Common myeloid progenitor, CD34-positive (primary cell): ENCODE measurements around the gene SPECC1.

Experiments
- CTCF ChIA-PET: fragments of 350-600 bp; sonication (Branson Sonifier 250); formaldehyde crosslinking; loops from one replicate; lab custom pipeline; 2021; ENCODE audit warnings: antibody characterized with exemption; lab: Charles Lee
- POLR2A ChIA-PET: fragments of 350-600 bp; sonication (Branson Sonifier 250); formaldehyde crosslinking; loops from one replicate; lab custom pipeline; 2021; ENCODE audit warnings: antibody characterized with exemption; lab: Charles Lee
- DNase-seq, 3 donors: peaks; one replicate each; pipeline versions ENCODE4 v3.0.0 to v3.0.0-alpha.2; 2013
- H3K27ac ChIP-seq, 2 experiments: 1 replicate in 1 of 2; 2 replicates in 1 of 2; pipeline ENCODE4 v1.7.0; 2013; ENCODE audit warnings: inconsistent platforms in 2 of 2, low read length in 2 of 2, mild to moderate bottlenecking in 2 of 2, low read depth in 1 of 2, moderate library complexity in 1 of 2; ENCODE audit not compliant: severe bottlenecking in 2 of 2, insufficient read depth in 1 of 2, poor library complexity in 1 of 2
- H3K27me3 ChIP-seq, 5 experiments: replicated peaks in 2 of 5; 1 replicate in 3 of 5; 2 replicates in 2 of 5; pipeline versions ENCODE4 v1.6.1 to v1.7.0; 2013; ENCODE audit warnings: low read length in 4 of 5, mild to moderate bottlenecking in 2 of 5, moderate library complexity in 2 of 5, inconsistent platforms in 1 of 5; ENCODE audit not compliant: insufficient read depth in 5 of 5, control insufficient read depth in 4 of 5
- H3K36me3 ChIP-seq, 4 experiments: 1 replicate in 2 of 4; 2 replicates in 2 of 4; pipeline versions ENCODE4 v1.6.1 to v1.7.0; 2013; ENCODE audit warnings: low read length in 3 of 4, control low read depth in 1 of 4, mild to moderate bottlenecking in 1 of 4; ENCODE audit not compliant: control insufficient read depth in 4 of 4, insufficient read depth in 4 of 4
- H3K4me1 ChIP-seq, 4 experiments: 1 replicate in 3 of 4; 2 replicates in 1 of 4; pipeline versions ENCODE4 v1.6.1 to v1.7.1; 2013; ENCODE audit warnings: low read length in 3 of 4, mild to moderate bottlenecking in 3 of 4, control low read depth in 1 of 4, inconsistent platforms in 1 of 4, moderate library complexity in 1 of 4; ENCODE audit not compliant: control insufficient read depth in 4 of 4, insufficient read depth in 4 of 4; ENCODE audit errors: control extremely low read depth in 1 of 4
- H3K4me3 ChIP-seq, 7 experiments: 1 replicate in 4 of 7; 2 replicates in 3 of 7; pipeline versions ENCODE4 v1.5.1 to v1.7.0; 2013; ENCODE audit warnings: mild to moderate bottlenecking in 7 of 7, low read length in 6 of 7, moderate library complexity in 6 of 7, inconsistent platforms in 2 of 7, low read depth in 2 of 7, control low read depth in 1 of 7; ENCODE audit not compliant: insufficient read depth in 4 of 7, control insufficient read depth in 1 of 7; ENCODE audit errors: extremely low read depth in 1 of 7
- H3K9me3 ChIP-seq, 5 experiments: 1 replicate in 4 of 5; 2 replicates in 1 of 5; pipeline versions ENCODE4 v1.6.1 to v1.7.1; 2013; ENCODE audit warnings: low read length in 4 of 5, mild to moderate bottlenecking in 2 of 5, inconsistent platforms in 1 of 5, low read depth in 1 of 5, moderate library complexity in 1 of 5; ENCODE audit not compliant: control insufficient read depth in 4 of 5, insufficient read depth in 2 of 5; ENCODE audit errors: control extremely low read depth in 1 of 5
- WGBS: methylation state at CpG from one replicate; pipeline ENCODE4 v1.1.5; 2013; ENCODE audit not compliant: insufficient coverage; 5-methylcytosine and 5-hydroxymethylcytosine counted together

SPECC1 gene

DNA sequence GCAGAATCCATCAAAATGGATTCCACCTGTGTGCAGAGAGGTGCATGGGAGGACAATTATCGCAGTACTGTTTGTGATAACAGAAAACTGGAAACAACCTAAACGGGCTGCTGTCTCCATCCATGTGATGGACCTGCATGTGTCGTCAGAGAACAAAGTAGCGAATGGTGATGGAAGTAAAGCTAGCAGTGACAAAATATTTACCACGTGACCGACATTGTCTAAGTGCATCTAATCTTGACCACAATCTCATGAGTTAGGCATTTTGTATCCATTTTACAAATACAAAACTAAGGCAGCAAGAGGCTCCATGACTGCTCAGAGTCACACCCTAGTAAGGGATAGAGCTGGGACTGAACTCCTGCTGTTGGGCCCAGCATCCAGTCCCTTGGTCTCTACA lies 270.9 kb downstream of the SPECC1 start:
- CTCF ChIA-PET = no interaction called here
- POLR2A ChIA-PET = no interaction called here
- 97% methylated on average over 6 of the region's 6 CpGs for WGBS
- no peak overlapping the region for H3K4me3 ChIP-seq
- H3K9me3 ChIP-seq = no peaks in the 10 kb centered on the region
- H3K4me1 ChIP-seq = peaks cover 0 to 13% (median 9%) of the 10 kb centered on the region in 4 experiments
- H3K27ac ChIP-seq = no peak overlapping the region
- peaks cover 3 to 15% (median 12%) of the 10 kb centered on the region in 4 experiments for H3K36me3 ChIP-seq
- DNase-seq = no peak
- no peaks in the 10 kb centered on the region for H3K27me3 ChIP-seq

DNA sequence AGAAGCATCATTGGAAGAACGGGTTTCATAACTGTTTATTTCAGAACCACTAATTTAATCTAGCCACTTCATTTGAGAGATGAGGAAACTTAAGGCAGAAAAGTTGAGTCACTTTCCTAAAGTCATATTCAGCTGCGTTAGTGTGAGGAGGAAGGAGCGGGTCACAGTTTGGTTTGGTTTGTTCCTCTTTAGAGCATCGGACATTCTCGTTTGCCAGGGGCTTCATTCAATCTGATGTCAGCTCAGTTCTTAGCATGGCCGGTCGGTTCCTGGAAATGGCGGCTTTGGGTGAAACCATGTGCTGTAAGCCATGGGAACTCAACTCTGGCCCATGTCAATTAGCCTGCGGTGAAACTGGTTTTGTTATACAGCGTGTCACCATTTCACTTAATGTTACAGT lies 271.7 kb downstream of the SPECC1 start:
- ChIA-PET CTCF (no interaction called here), POLR2A (no interaction called here)
- no peak overlapping the region for H3K4me3 ChIP-seq
- peaks cover 0 to 13% (median 9%) of the 10 kb centered on the region in 4 experiments for H3K4me1 ChIP-seq
- no peak overlapping the region for H3K27ac ChIP-seq
- H3K36me3 ChIP-seq = peaks cover 3 to 17% (median 12%) of the 10 kb centered on the region in 4 experiments
- 96% methylated on average over 9 of the region's 10 CpGs for WGBS
- H3K9me3 ChIP-seq = no peaks in the 10 kb centered on the region
- no peaks in the 10 kb centered on the region for H3K27me3 ChIP-seq
- DNase-seq = no peak

DNA sequence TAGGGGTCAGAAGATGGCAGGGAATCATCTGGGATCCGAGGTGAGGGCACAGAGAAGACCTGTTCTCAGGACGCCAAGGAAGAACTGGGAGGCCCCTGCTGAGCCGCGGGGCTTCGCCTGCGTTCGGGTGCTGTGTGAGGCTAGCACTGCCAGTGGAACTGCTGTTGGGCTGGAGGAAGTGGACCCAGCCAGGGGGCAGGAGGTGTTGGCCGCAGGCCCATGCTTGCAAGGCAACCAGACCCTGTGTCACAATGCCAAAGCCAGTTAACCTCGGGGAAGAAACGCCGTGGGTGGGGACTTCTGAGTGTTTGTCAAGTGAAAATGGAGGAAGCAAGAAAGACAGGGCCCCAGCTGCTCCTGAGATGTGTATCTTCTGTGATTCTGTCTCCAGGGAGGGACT lies 272.7 kb downstream of the SPECC1 start:
- 90% methylated on average over 11 of the region's 11 CpGs for WGBS
- CTCF ChIA-PET = no interaction called here
- DNase-seq = no peak

DNA sequence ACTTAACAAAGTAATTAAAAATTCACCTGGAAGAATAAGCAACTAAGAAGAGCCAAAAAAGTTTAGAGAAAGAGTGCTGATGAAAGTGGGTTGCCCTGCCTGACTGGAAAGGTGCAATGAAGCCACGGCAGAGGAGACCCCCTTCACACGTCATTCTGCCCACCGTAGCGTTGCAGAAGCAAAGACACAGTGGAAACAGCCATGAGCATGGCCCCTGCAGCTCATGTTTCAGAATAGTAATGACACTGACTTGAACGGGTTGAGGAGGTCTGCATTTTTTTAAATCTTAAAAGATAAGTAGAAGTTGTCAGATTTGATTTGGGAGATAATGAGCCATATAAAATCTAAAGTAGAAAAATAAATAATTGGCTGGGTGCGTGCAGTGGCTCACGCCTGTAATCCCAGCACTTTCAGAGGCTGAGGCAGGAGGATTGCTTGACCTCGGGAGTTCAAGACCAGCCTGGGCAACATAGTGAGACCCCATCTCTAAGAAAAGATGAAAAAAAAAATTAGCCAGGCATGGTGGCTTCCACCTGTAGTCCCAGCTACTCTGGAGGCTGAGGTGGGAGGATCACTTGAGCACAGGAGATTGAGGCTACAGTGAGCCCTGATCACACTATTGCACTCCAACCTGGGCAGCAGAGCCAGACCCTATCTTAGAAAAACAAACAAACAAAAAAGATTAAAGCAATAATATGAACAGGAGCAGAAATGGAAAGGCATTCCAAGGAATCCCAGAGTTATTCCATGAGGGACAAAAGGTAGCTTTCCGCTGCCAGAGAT lies 273.6 kb downstream of the SPECC1 start:
- Histone ChIP-seq H3K27me3 (no peaks in the 10 kb centered on the region), H3K4me1 (no peaks in the 10 kb centered on the region), H3K4me3 (no peak overlapping the region), H3K27ac (no peak overlapping the region), H3K36me3 (peaks cover 3 to 19% (median 13%) of the 10 kb centered on the region in 4 experiments), H3K9me3 (no peaks in the 10 kb centered on the region)
- 95% methylated on average over 9 of the region's 9 CpGs for WGBS
- ChIA-PET CTCF (no interaction called here), POLR2A (no interaction called here)
- DNase-seq = no peak

More for the DNA sequence above, 272.7 kb downstream of the SPECC1 start:
- peaks cover 3 to 20% (median 13%) of the 10 kb centered on the region in 4 experiments for H3K36me3 ChIP-seq
- no peak overlapping the region for H3K27ac ChIP-seq
- no peaks in the 10 kb centered on the region for H3K9me3 ChIP-seq
- no peak overlapping the region for H3K4me3 ChIP-seq
- POLR2A ChIA-PET = no interaction called here
- no peaks in the 10 kb centered on the region for H3K27me3 ChIP-seq
- peaks cover 0 to 3% (median 1%) of the 10 kb centered on the region in 4 experiments for H3K4me1 ChIP-seq

DNA sequence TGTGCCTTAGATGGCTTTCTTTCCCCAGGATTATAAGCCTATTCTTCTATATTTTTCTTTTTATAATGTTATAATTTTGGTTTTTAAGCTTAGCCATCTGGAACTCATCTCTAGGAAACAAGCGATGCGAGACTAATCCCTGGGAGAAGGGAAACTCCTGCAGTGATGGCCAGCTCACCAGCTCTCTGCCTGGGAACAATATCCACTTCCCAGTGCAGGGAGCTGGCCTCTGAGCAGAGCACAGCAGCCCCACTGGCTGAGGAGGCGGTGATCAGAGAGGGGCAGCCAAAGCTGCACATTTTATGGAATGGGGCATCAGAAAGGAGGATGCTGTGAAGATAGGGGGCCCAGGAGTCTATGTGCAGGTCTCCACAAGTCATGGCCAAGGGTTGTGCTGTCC lies 274.9 kb downstream of the SPECC1 start:
- Histone ChIP-seq H3K9me3 (peaks cover 0 to 3% (median 0%) of the 10 kb centered on the region in 5 experiments), H3K36me3 (peaks cover 3 to 21% (median 13%) of the 10 kb centered on the region in 4 experiments), H3K4me3 (no peak overlapping the region), H3K4me1 (no peaks in the 10 kb centered on the region), H3K27ac (no peak overlapping the region), H3K27me3 (no peaks in the 10 kb centered on the region)
- no CpG with 5 or more reads among the region's 3 CpGs for WGBS
- ChIA-PET CTCF (interaction anchor here (0.9 kb wide), 1 partner anchor 49 kb away, joined by 3 read pairs; no protein-coding TSS in a partner anchor), POLR2A (no interaction called here)
- DNase-seq = no peak

DNA sequence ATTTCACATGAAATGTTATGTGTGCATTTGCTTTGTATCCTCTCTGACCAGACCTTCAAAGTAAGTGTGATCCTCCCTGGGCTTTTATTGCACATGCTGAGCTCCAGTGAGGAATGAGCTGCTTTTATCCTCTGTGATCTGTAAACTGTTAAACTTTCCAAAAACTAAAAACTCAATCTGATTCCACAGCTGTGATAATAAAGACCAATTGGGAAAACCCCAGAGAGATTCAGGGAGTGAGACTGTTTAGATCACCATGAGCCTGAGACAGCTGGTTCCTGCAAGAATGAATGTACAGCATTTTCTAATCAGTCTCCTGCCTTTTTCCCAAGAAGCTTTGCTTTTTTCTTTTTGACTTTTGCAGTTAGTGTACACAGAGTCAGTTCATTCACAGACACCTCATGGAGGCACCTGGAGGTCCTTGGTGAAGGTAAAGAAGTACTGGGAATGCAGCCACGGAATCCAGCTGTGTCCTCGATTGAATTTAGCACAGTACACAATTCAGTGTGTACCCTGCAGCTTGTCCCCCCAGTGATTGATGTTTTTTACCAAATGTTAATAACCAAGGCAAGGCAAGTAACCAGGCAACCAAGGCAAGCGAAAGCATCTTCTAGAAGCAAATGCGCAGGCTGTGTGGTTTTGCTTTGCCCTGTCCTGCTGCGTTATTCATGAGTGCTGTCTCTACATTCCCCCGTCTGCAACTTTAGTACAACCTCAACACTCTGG lies 275.6 kb downstream of the SPECC1 start:
- Histone ChIP-seq H3K27ac (no peak overlapping the region), H3K27me3 (no peaks in the 10 kb centered on the region), H3K4me1 (no peaks in the 10 kb centered on the region), H3K36me3 (peaks cover 3 to 21% (median 13%) of the 10 kb centered on the region in 4 experiments), H3K9me3 (peaks cover 0 to 3% (median 0%) of the 10 kb centered on the region in 5 experiments), H3K4me3 (no peak overlapping the region)
- ChIA-PET CTCF (interaction anchor here (0.9 kb wide), 1 partner anchor 50 kb away, joined by 3 read pairs; no protein-coding TSS in a partner anchor), POLR2A (no interaction called here)
- no peak for DNase-seq
- 100% methylated on average over 4 of the region's 6 CpGs for WGBS

DNA sequence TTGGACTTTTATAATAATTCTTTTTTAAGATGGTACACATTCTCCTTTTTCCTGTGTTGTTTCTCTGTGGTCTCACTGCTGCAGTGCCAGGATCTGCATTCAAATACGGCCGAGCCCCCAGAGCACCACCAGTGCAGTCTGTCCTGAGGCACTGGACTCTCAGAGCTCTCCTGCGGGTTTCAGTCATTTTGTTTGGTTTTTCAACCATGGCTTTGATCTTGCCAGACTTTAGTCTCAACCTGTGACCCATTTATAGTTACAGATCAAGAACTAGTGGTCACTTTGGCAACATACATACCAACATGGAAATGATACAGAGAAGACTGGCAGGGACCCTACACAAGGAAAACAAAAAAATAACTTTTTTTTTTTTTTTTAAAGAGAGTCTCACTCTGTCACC lies 280.8 kb downstream of the SPECC1 start:
- Histone ChIP-seq H3K4me1 (no peaks in the 10 kb centered on the region), H3K36me3 (peaks cover 0 to 13% (median 3%) of the 10 kb centered on the region in 4 experiments), H3K27ac (no peak overlapping the region), H3K9me3 (peaks cover 0 to 3% (median 0%) of the 10 kb centered on the region in 5 experiments), H3K4me3 (no peak overlapping the region), H3K27me3 (no peaks in the 10 kb centered on the region)
- DNase-seq = no peak
- WGBS = 100% methylated on average over 3 of the region's 3 CpGs
- ChIA-PET CTCF (no interaction called here), POLR2A (no interaction called here)
